Tongue (tissue), 2 donors: ENCODE results near the gene MYO15B. TPM values are rescaled to one million over a fixed set of nuclear protein-coding genes. Genes with fewer than 3 reads are reported as not detected.
A peak's percentile ranks its signal among the peaks of the same experiment; 100 is the strongest.
"Not testable (repeated sequence)": the region's sequence is repeated elsewhere in the genome, so short reads cannot be mapped to it uniquely, and the experiment has no call there.

ENCODE experiments used
- DNase-seq: peaks from one replicate; pipeline ENCODE4 v3.0.0-alpha.2; 2015
- total RNA-seq: library from RNA; depleted of rRNA; stranded (reverse); fragments of >200 nt; gene quantifications from one replicate; pipeline ENCODE4 v1.2.3, GENCODE V29; 2014

Gene MYO15B
- total RNA-seq, 1 donor from 2014 or later: 63.4 TPM

GRCh38 chr17:75625813-75626486 is 38.4 kb downstream of the MYO15B start:
- peak; percentile 59 for DNase-seq

GRCh38 chr17:75626496-75627038 is 39.0 kb downstream of the MYO15B start:
- DNase-seq: no peak

GRCh38 chr17:75627094-75627493 is 39.5 kb downstream of the MYO15B start:
- DNase-seq: no peak

- no peak for DNase-seq
Measured at GRCh38 chr17:75628425-75628824, 40.8 kb downstream of the MYO15B start.

- no peak for DNase-seq
Measured at GRCh38 chr17:75629157-75629556, 41.6 kb downstream of the MYO15B start.

- DNase-seq: no peak
Measured at GRCh38 chr17:75630071-75630917, 42.7 kb downstream of the MYO15B start.

- no peak for DNase-seq
Measured at GRCh38 chr17:75631353-75631752, 43.8 kb downstream of the MYO15B start.

GRCh38 chr17:75632428-75632827 is 44.8 kb downstream of the MYO15B start:
- no peak for DNase-seq

GRCh38 chr17:75632863-75633485 is 45.4 kb downstream of the MYO15B start, which contains the start of gene SMIM5:
Gene SMIM5, plus strand, starts transcription at chr17:75633434. Its CDS starts 6,768 bp downstream, at chr17:75640202.
- DNase-seq: peak; percentile 93

- DNase-seq: peak; percentile 98
Measured at GRCh38 chr17:75633486-75634375, 46.1 kb downstream of the MYO15B start.

GRCh38 chr17:75634376-75634740 is 46.8 kb downstream of the MYO15B start:
- DNase-seq: no peak

- DNase-seq: no peak
Measured at GRCh38 chr17:75634754-75635609, 47.4 kb downstream of the MYO15B start.

GRCh38 chr17:75635610-75636202 is 48.1 kb downstream of the MYO15B start:
- DNase-seq: peak; percentile 54

GRCh38 chr17:75636381-75637142 is 49.0 kb downstream of the MYO15B start:
- no peak for DNase-seq

- peak; percentile 78 for DNase-seq
Measured at GRCh38 chr17:75637143-75637538, 49.5 kb downstream of the MYO15B start.

- DNase-seq: no peak
Measured at GRCh38 chr17:75637551-75637950, 50.0 kb downstream of the MYO15B start.

- not testable (repeated sequence) for DNase-seq
Measured at GRCh38 chr17:75638039-75638438, 50.4 kb downstream of the MYO15B start.

- no peak for DNase-seq
Measured at GRCh38 chr17:75638893-75639292, 51.3 kb downstream of the MYO15B start.

- DNase-seq: no peak
Measured at GRCh38 chr17:75639327-75639726, 51.7 kb downstream of the MYO15B start.
